Mucosa of stomach (tissue), 1 donor: Measurements from ENCODE around the gene ADGRD1.

Experiments used
- H3K27me3 ChIP-seq: one replicate; pipeline ENCODE4 v1.7.0; 2013; ENCODE audit warnings: mild to moderate bottlenecking, low read length; ENCODE audit not compliant: control insufficient read depth, insufficient read depth
- H3K36me3 ChIP-seq: one replicate; pipeline ENCODE4 v1.7.0; 2013; ENCODE audit warnings: low read length; ENCODE audit not compliant: control insufficient read depth, insufficient read depth
- H3K4me1 ChIP-seq: one replicate; pipeline ENCODE4 v1.7.0; 2013; ENCODE audit warnings: mild to moderate bottlenecking, low read length; ENCODE audit not compliant: control insufficient read depth, insufficient read depth
- H3K4me3 ChIP-seq: one replicate; pipeline ENCODE4 v1.7.0; 2013; ENCODE audit warnings: low read length
- H3K9ac ChIP-seq: one replicate; pipeline ENCODE4 v1.7.0; 2013; ENCODE audit warnings: mild to moderate bottlenecking, low read length, moderate library complexity
- H3K9me3 ChIP-seq: one replicate; pipeline ENCODE4 v1.7.0; 2013; ENCODE audit warnings: mild to moderate bottlenecking, low read length, moderate library complexity; ENCODE audit not compliant: control insufficient read depth
- donor health status: Pancreatic carcinoma.

ADGRD1 gene

DNA sequence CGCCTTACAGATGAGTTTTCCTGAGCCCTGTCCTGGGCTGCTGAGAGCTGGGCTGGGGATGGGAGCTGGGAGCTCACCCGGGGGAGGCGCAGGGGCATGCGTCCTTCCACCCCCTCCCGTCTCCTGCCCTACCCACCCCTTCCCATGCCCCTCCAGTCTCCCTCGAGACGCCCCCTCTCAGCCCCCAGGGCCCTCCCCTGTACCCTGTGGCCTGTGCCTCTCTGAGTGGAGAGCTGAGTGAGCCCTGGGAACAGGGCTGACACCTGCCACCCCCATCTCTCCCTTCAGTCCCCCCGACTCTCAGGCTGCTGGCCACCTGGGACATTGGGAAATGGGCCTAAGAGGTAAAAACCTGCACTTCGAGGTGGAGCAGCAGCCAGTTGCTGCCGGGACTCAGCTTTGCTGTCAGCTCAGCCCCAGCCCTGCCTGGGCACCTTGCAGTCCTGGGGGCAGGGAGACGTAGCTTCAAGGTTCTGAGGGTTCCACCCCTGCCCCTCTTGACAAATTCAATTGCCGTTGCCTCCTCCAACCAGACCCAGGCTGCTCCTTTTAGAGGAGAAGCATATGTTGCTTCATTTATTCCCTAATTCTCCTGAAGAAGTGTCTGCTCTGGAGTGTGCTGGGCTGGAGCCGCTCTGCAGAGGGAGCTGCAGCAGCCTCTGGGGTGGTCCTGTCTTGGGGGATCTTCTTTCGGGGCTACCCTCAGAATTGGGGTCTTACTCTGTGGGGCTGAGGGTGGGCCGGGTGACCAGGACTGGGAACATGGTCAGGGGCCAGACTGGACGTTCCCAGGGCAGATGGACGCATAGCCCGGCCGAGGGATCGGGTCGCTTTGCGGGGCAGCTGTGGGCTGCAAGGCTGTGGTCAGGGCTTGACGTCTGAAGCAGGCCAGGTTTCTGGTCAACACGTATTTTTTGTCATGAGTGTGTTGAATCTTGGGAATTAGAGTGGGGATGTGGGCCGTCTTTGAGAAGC is 141.4 kb downstream of the ADGRD1 start:
- no peaks in the 10 kb centered on the region for H3K9me3 ChIP-seq
- H3K9ac ChIP-seq = no peak overlapping the region
- no peaks in the 10 kb centered on the region for H3K27me3 ChIP-seq
- no peaks in the 10 kb centered on the region for H3K4me1 ChIP-seq
- no peaks in the 10 kb centered on the region for H3K36me3 ChIP-seq
- no peak overlapping the region for H3K4me3 ChIP-seq

DNA sequence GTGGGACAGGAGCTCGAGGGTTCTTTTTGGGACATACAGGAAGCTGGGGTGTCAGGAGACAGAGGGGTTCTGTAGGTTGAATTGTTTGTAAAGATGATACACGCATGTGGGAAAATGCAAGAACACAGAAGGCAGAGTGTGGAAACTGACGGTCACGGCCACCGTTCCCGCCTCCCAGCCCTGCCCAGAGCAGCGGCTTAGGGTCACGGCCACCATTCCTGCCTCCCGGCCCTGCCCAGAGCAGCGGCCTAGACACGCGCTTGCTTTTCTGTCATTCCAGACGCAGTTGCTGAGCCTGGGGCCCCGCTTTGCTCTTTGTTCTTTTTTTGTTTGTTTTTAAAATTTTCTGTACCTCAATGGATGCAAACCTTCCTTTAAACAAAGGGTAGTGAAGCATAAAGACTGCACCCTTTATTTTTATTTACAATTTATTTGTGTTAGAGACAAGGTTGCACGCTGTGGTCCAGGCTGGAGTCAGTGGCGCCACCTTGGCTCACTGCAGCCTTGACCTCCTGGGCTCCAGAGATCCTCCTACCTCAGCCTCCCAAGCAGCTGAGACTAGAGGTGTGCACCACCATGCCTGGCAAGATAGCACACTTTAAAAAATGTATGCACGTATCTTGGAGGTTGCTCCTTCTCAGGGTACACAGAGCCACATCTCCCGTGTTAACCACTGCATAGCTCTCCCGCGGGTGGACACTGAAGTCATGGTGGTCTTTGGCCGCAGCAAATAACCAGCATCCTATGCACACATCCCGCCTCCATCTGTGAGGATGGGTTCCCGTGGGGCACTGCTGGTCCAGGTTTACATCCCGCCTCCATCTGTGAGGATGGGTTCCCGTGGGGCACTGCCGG is 142.3 kb downstream of the ADGRD1 start:
- H3K4me1 ChIP-seq = no peaks in the 10 kb centered on the region
- no peak overlapping the region for H3K9ac ChIP-seq
- no peaks in the 10 kb centered on the region for H3K27me3 ChIP-seq
- H3K9me3 ChIP-seq = no peaks in the 10 kb centered on the region
- H3K4me3 ChIP-seq = no peak overlapping the region
- H3K36me3 ChIP-seq = no peaks in the 10 kb centered on the region

DNA sequence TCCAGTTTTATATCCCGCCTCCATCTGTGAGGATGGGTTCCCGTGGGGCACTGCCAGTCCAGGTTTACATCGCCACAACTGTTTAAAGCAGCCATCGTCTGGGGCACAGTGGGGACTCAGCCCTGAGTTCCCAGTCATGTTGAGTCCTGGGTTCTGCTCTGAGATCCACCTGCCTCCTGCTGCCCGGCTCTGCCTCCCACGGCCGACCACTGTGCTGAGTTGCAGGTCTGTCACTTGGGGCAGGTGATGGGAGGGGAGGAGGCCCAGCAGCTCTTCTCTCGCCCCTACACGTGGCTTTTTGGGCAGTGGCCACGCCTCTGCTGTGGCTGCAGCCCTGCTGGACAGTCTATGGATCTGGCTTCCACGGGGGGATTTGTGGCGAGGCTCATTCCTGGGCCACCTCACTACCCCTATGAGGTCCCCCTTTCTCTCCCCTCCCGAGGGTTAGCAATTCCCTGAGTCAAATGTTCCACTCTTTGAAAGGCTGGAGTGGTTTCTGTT is 143.0 kb downstream of the ADGRD1 start:
- Histone ChIP-seq H3K27me3 (no peaks in the 10 kb centered on the region), H3K9me3 (no peaks in the 10 kb centered on the region), H3K9ac (no peak overlapping the region), H3K4me1 (no peaks in the 10 kb centered on the region), H3K36me3 (no peaks in the 10 kb centered on the region), H3K4me3 (no peak overlapping the region)

DNA sequence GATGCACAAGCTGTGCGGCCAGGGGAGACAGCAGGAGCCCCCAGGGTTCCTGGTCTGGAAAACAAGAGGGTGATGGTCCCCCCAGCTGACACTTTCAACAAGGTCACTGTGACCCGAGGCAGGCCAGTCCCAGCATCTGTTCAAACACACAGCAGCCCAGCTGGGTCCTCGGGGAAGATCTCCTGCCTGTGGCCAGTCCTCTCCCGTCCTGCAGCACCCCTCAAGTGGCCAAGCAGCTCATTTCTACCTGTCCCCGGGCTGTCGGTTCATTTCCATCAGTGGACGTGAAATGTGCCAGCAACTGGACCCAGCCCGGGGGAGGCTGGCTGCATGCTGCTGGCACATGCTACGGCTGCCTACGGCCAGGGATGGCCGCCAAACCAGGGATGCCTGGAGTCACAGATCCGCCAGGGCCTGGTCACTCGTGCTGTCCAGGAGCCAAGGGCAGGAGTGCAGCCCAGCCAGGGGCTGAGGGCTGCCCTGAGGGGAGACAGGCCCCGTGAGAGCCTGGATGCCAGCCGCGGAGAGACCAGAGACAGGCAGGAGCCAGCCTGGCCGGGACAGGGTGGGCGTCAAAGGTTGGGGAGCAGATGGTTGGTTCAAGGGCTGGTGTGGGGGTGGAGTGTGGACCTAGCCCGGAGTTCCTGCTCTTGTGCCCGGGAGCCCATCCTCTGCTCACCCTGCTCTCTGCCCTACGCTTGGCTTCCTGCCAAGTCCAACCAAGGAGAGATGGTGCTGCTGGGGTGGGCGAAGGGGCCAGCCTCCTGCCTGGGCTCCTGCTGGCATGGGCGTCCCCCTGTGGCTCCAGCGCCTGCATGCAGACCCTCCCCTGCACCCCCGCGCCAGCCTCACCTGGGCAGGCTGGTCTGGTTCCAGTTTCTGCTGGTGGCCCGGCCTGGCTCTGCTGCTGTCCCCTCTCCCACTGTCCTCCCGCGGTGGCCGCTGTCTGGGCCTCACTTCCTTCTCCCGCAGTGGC is 143.8 kb downstream of the ADGRD1 start:
- H3K4me3 ChIP-seq = no peak overlapping the region
- H3K27me3 ChIP-seq = no peaks in the 10 kb centered on the region
- H3K9me3 ChIP-seq = no peaks in the 10 kb centered on the region
- no peaks in the 10 kb centered on the region for H3K36me3 ChIP-seq
- H3K4me1 ChIP-seq = no peaks in the 10 kb centered on the region
- H3K9ac ChIP-seq = no peak overlapping the region

DNA sequence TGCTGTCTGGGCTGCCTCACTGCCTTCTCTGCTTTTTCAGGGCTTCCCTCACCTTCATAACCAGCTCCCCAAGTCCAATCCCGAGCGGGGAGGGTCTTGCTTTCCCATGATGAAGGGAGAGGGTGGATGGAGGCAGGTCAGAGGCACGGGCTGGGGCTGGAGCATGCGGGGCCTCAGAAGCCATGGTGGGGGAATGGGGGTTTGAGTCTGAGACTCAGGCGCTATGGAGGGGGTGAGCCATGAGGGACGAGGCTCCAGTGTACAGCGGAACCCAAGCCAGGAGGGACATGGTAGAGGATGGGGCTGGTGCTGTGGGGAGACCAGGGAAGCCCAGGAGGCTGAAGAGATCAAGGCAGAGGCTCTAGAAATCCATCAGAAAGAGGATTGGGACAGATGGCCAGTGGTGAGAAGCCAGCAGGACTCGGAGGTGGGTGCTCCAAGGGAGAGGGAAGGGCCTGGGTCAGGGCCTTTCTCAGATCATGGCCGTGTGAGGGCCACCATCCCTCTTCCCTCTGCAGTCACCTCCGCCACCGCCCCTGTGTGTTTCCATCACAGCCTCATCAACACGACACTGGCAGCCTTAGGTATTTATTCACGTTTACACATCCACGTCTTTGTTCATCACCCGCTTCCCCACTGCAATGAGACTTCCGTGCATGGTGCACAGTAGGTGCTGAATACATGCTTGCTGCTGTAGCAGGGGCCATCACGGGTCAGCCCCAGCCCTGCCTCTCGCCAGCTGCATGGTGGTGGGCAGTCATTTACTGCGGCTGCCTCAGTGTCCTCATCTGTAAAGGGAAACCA is 144.7 kb downstream of the ADGRD1 start:
- no peak overlapping the region for H3K9ac ChIP-seq
- H3K4me3 ChIP-seq = no peak overlapping the region
- H3K27me3 ChIP-seq = no peaks in the 10 kb centered on the region
- no peaks in the 10 kb centered on the region for H3K4me1 ChIP-seq
- no peaks in the 10 kb centered on the region for H3K36me3 ChIP-seq
- H3K9me3 ChIP-seq = no peaks in the 10 kb centered on the region

DNA sequence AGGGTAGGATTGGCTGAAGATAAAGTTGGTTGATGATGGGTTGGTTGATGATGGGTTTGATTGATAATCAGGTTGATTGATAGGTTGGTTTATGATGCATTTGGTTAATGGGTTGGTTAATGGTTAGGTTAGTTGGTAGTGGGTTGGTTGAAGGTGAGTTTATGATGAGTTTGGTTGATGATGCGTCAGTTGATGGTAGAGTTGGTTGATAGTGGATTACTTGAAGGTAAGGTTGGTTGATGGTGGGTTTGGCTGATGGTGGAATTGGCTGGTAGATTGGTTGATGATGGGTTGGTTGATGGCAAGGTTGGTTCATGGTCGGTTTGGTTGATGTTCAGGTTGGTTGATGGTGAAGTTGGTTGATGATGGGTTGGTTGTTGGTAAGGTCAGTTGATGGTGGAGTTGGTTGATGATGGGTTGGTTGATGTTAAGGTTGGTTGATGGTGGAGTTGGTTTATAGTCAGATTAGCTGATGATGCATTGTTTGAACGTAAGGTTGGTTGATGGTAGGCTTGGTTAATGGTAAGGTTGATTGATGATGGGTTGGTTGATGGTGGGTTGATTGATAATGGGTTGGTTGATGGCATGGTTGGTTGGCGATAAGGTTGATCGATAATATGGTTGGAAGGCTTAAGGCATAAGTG is 146.4 kb downstream of the ADGRD1 start:
- Histone ChIP-seq H3K36me3 (no peaks in the 10 kb centered on the region), H3K27me3 (no peaks in the 10 kb centered on the region), H3K4me1 (no peaks in the 10 kb centered on the region), H3K9me3 (no peaks in the 10 kb centered on the region), H3K9ac (no peak overlapping the region), H3K4me3 (no peak overlapping the region)

DNA sequence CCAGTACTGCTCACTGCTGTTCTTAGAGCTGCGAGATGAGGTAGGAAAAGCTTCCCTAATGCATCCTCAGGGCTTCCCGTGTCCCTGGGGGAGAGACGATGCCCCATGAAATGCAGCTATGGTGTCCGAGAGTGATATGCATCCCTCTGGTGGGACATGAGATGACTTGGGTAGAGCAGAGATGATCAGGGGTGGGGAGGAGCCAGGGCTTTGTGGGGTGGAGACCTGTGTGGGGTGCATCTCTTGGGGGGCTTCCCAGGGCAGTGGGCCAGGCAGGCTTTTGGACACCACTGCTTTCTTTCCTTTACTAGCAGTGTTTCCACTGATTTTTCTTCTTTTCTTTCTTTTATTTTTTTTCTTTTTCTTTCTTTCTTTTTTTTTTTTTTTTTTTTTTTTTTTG is 147.3 kb downstream of the ADGRD1 start:
- no peaks in the 10 kb centered on the region for H3K4me1 ChIP-seq
- H3K9ac ChIP-seq = no peak overlapping the region
- no peaks in the 10 kb centered on the region for H3K27me3 ChIP-seq
- no peaks in the 10 kb centered on the region for H3K36me3 ChIP-seq
- H3K4me3 ChIP-seq = no peak overlapping the region
- H3K9me3 ChIP-seq = no peaks in the 10 kb centered on the region

DNA sequence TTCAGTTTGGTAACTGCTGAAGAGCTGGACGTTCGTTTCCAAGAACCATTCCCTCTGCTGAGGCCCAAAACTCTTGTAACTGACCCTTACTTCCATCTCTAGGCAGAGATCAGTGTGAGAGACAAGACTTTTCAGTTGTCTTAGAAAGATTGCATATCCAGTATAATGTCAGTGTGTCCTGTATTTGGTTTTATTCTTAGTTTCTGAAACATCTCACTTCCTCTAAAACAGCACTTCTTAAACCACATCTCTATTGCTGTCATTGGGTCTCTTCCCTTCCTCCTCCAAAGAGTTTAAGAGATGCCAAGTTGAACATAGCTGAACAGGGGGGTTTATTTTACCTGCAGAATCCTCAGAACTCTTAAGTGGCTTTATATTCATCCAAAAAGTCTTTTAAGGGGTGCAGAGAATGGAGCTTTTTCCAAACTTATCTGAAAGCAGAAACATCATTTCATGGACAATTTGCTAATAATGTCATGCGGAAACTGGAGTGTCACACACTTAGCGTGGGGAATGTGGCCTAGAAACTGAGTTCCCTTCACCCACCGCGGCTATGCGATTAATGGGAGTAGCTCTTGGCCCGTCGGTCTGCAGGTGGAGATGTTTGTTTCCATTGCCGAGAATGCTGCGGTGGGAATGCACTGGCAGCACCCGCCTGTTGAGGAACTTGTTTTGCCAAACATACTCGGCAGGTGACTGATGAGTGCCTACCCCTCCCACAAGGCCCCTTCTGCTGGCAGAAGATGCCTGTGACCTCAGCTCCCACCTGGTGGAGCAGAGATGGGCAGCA is 148.2 kb downstream of the ADGRD1 start:
- Histone ChIP-seq H3K9ac (no peak overlapping the region), H3K9me3 (no peaks in the 10 kb centered on the region), H3K27me3 (no peaks in the 10 kb centered on the region), H3K4me1 (no peaks in the 10 kb centered on the region), H3K36me3 (no peaks in the 10 kb centered on the region), H3K4me3 (no peak overlapping the region)

DNA sequence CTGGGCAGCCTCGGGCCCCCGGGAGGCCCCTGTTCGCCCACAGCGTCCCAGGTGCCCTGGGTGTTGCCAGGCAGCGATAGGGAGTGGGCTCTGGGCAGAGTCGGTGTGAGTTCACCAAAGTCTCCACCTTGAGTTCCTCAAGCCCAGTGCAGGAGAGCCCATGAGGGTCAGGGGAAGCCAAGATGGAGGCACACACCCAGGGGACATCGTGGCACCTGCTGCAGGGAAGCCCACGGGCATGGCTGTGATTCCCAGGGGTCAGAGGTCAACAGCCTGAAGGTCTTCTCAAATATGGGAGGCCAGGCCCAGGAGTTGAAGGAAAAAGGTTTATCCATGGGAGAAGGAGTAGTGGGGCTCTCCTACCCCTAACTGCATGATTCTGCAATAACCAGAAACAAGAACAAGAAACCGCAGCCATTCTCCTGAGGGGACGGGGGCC is 148.8 kb downstream of the ADGRD1 start:
- Histone ChIP-seq H3K36me3 (no peaks in the 10 kb centered on the region), H3K9ac (no peak overlapping the region), H3K4me1 (no peaks in the 10 kb centered on the region)

More for the DNA sequence above, 148.8 kb downstream of the ADGRD1 start:
- no peak overlapping the region for H3K4me3 ChIP-seq
- no peaks in the 10 kb centered on the region for H3K9me3 ChIP-seq
- no peaks in the 10 kb centered on the region for H3K27me3 ChIP-seq
